IMR-90 (cell line): ENCODE measurements around the gene CALR3. TPM values are rescaled to one million over a fixed set of nuclear protein-coding genes. Genes with fewer than 3 reads are reported as not detected.
"Not testable (repeated sequence)": the region's sequence is repeated elsewhere in the genome, so short reads cannot be mapped to it uniquely, and the experiment has no call there.

Source experiments
- ATAC-seq: fragments of 200-7000 bp; cut with Tn5 transposase; 2 replicates; pipeline ENCODE4 v1.9.1; 2020; ENCODE audit warnings: low read depth, mild to moderate bottlenecking, moderate library complexity
- BruUV-seq: library from RNA; stranded (reverse); fragments of 400-500 nt; replicated peaks from 2 replicates; lab custom pipeline; 2021; lab: Mats Ljungman, UMichigan
- CTCF ChIA-PET: fragments of 300-600 bp; formaldehyde crosslinking; extraction: SDS; loops from one replicate; lab custom pipeline; 2021; ENCODE audit warnings: antibody characterized with exemption; lab: Yijun Ruan, JAX
- POLR2A ChIA-PET: fragments of 300-600 bp; sonication (Branson Sonifier 250); formaldehyde crosslinking; loops from one replicate; lab custom pipeline; 2022; ENCODE audit warnings: antibody characterized with exemption; ENCODE audit not compliant: unreplicated experiment; lab: Charles Lee
- DNase-seq: peaks from one replicate; pipeline ENCODE4 v3.0.0; 2013
- H2AFZ ChIP-seq: replicated peaks from 2 replicates; pipeline ENCODE3; 2013; ENCODE audit warnings: low read length, mild to moderate bottlenecking; ENCODE audit not compliant: poor library complexity
- H2AK5ac ChIP-seq: 2 replicates; pipeline ENCODE4 v1.6.1; 2013; ENCODE audit warnings: low read depth, low read length, inconsistent platforms
- H2AK9ac ChIP-seq: replicated peaks from 2 replicates; pipeline ENCODE3; 2013; ENCODE audit warnings: mild to moderate bottlenecking, low read depth, low read length, moderate library complexity; ENCODE audit not compliant: poor library complexity
- H2BK120ac ChIP-seq: 2 replicates; pipeline ENCODE4 v1.6.1; 2013; ENCODE audit warnings: low read depth, low read length, inconsistent platforms
- H2BK15ac ChIP-seq: 3 replicates; pipeline ENCODE4 v1.6.1; 2013; ENCODE audit warnings: low read depth, low read length, inconsistent platforms
- H2BK20ac ChIP-seq: 2 replicates; pipeline ENCODE4 v1.6.1; 2013; ENCODE audit warnings: low read depth, mild to moderate bottlenecking, inconsistent platforms, low read length, moderate library complexity
- H2BK5ac ChIP-seq: 2 replicates; pipeline ENCODE4 v1.6.1; 2013; ENCODE audit warnings: mild to moderate bottlenecking, low read depth, low read length, inconsistent platforms; ENCODE audit not compliant: poor library complexity, severe bottlenecking
- H3K14ac ChIP-seq: replicated peaks from 2 replicates; pipeline ENCODE4 v1.6.1; 2013; ENCODE audit warnings: low read depth, low read length, inconsistent platforms
- H3K18ac ChIP-seq: 2 replicates; pipeline ENCODE4 v1.6.1; 2013; ENCODE audit warnings: low read depth, low read length, control low read depth
- H3K23ac ChIP-seq: 2 replicates; pipeline ENCODE4 v1.6.1; 2013; ENCODE audit warnings: low read depth, low read length, inconsistent platforms
- H3K27ac ChIP-seq: 2 replicates; pipeline ENCODE4 v1.5.1; 2013; ENCODE audit warnings: mild to moderate bottlenecking, control low read depth, low read length; ENCODE audit not compliant: insufficient read depth
- H3K27me3 ChIP-seq: 2 replicates; pipeline ENCODE4 v1.6.1; 2013; ENCODE audit warnings: low read length; ENCODE audit not compliant: control insufficient read depth, insufficient read depth
- H3K36me3 ChIP-seq: 2 replicates; pipeline ENCODE4 v1.6.1; 2013; ENCODE audit warnings: low read length, mixed read lengths; ENCODE audit not compliant: control insufficient read depth, insufficient read depth
- H3K4ac ChIP-seq: 2 replicates; pipeline ENCODE4 v1.6.1; 2013; ENCODE audit warnings: low read depth, low read length, inconsistent platforms
- H3K4me1 ChIP-seq: 2 replicates; pipeline ENCODE4 v1.6.1; 2013; ENCODE audit warnings: low read length, mixed read lengths; ENCODE audit not compliant: control insufficient read depth, insufficient read depth
- H3K4me2 ChIP-seq: 2 replicates; pipeline ENCODE4 v1.6.1; 2013; ENCODE audit warnings: low read depth, mild to moderate bottlenecking, control low read depth, low read length, moderate library complexity
- H3K4me3 ChIP-seq: 2 replicates; pipeline ENCODE4 v1.5.1; 2013; ENCODE audit warnings: low read depth, mild to moderate bottlenecking, control low read depth, low read length, moderate library complexity; ENCODE audit not compliant: insufficient read depth
- H3K56ac ChIP-seq: 2 replicates; pipeline ENCODE4 v1.6.1; 2013; ENCODE audit warnings: low read length, inconsistent platforms; ENCODE audit not compliant: insufficient read depth; ENCODE audit errors: extremely low read depth
- H3K79me1 ChIP-seq, 2 experiments: 2 replicates each; pipeline ENCODE4 v1.6.1; 2013; ENCODE audit warnings: low read length in 2 of 2, inconsistent platforms in 1 of 2, low read depth in 1 of 2
- H3K9ac ChIP-seq: 2 replicates; pipeline ENCODE4 v1.6.1; 2013; ENCODE audit warnings: low read depth, low read length, control low read depth
- H3K9me1 ChIP-seq: 2 replicates; pipeline ENCODE4 v1.6.1; 2013; ENCODE audit warnings: low read length, inconsistent platforms; ENCODE audit not compliant: insufficient read depth
- H3K9me3 ChIP-seq: 2 replicates; pipeline ENCODE4 v1.6.1; 2013; ENCODE audit warnings: low read length; ENCODE audit not compliant: control insufficient read depth, insufficient read depth
- H4K20me1 ChIP-seq: 2 replicates; pipeline ENCODE4 v1.6.1; 2013; ENCODE audit warnings: low read length, inconsistent platforms; ENCODE audit not compliant: insufficient read depth
- H4K5ac ChIP-seq: 2 replicates; pipeline ENCODE4 v1.6.1; 2013; ENCODE audit warnings: mild to moderate bottlenecking, low read depth, low read length, control low read depth
- H4K8ac ChIP-seq, 2 experiments: 2 replicates each; pipeline ENCODE4 v1.6.1; 2013; ENCODE audit warnings: low read depth in 2 of 2, low read length in 2 of 2, control low read depth in 1 of 2, inconsistent platforms in 1 of 2
- H4K91ac ChIP-seq: 2 replicates; pipeline ENCODE4 v1.6.1; 2013; ENCODE audit warnings: low read depth, low read length, inconsistent platforms; ENCODE audit not compliant: insufficient read depth
- WGBS, 2 experiments: methylation state at CpG; one replicate each; pipeline versions ENCODE4 v1.1.5 to v1.1.7; 2013; ENCODE audit warnings: missing lambda C conversion rate in 2 of 2; ENCODE audit not compliant: insufficient read length in 1 of 2; ENCODE audit errors: extremely low coverage in 2 of 2; 5-methylcytosine and 5-hydroxymethylcytosine counted together
- dilution Hi-C: fragments of 300-500 bp; cut with HindIII; formaldehyde crosslinking; loops from one replicate; pipeline ENCODE4 v1.14.3; 2018; ENCODE audit warnings: low sequenced_read_pairs; ENCODE audit not compliant: unreplicated experiment
- in situ Hi-C: fragments of 300-500 bp; cut with MboI; formaldehyde crosslinking; loops from 3 replicates; pipeline ENCODE4 v1.14.3; 2019; ENCODE audit warnings: low sequenced_read_pairs, inconsistent platforms, mixed read lengths
- intact Hi-C: fragments of 100-400 bp; cut with micrococcal nuclease; formaldehyde crosslinking; loops from 2 replicates; pipeline ENCODE4 v1.10.0; 2022
- polyA plus RNA-seq, 3 experiments: library from polyadenylated mRNA; depleted of rRNA; stranded (reverse); fragments of >200 nt; gene quantifications; 2 replicates each; pipeline ENCODE4 v1.2.3, GENCODE V29; 2012; ENCODE audit warnings: low replicate concordance in 1 of 3
- total RNA-seq: library from RNA; depleted of rRNA; stranded (reverse); fragments of >200 nt; gene quantifications from 2 replicates; pipeline ENCODE4 v1.2.3, GENCODE V29; 2012

The CALR3 gene
- total and polyA plus RNA-seq, 2 of the 4 experiments (the other 2 are of a cell fraction): not detected

GRCh38 chr19:16512611-16513010 lies 16.6 kb upstream of the CALR3 start:
- H2BK20ac ChIP-seq, H3K9me3 ChIP-seq, H3K4me3 ChIP-seq, H2AK9ac ChIP-seq, H4K91ac ChIP-seq, in situ Hi-C loops, H3K4ac ChIP-seq, ATAC-seq, H3K9ac ChIP-seq, H2BK5ac ChIP-seq, H3K4me1 ChIP-seq, H2AK5ac ChIP-seq, intact Hi-C loops, H3K27me3 ChIP-seq, DNase-seq, H3K79me1 ChIP-seq, H4K8ac ChIP-seq, dilution Hi-C loops, CTCF ChIA-PET, H3K27ac ChIP-seq, H3K14ac ChIP-seq, H3K18ac ChIP-seq, H2BK120ac ChIP-seq, H3K23ac ChIP-seq, H2AFZ ChIP-seq, H3K9me1 ChIP-seq, H2BK15ac ChIP-seq, H3K4me2 ChIP-seq, BruUV-seq, POLR2A ChIA-PET, H3K56ac ChIP-seq, H4K20me1 ChIP-seq, H4K5ac ChIP-seq: not testable (repeated sequence)
- H3K36me3 ChIP-seq: peaks cover 35% of the 10 kb centered on the region
- 100% methylated on average over 7 of the region's 10 CpGs; no CpG with 5 or more reads in 1 of the 2 experiments for WGBS, 2 experiments
